Suprapubic skin (tissue), 3 donors: ENCODE data around the gene PGPEP1.

Source experiments
- EP300 ChIP-seq: sonication (generic); formaldehyde crosslinking; IDR thresholded peaks from one replicate; pipeline ENCODE4 v1.6.1; 2017; ENCODE audit warnings: antibody characterized with exemption
- POLR2A ChIP-seq, 2 donors: fragments of 450-650 bp; IDR thresholded peaks; one replicate each; pipeline ENCODE4 v1.6.1; 2017; ENCODE audit warnings: antibody characterized with exemption in 2 of 2, mild to moderate bottlenecking in 2 of 2, moderate library complexity in 2 of 2
- TF ChIP-seq, protein P1 (sequence below), 2 donors: fragments of 200-600 bp in 1 of 2; fragments of 450-650 bp in 1 of 2; sonication (generic) in 1 of 2; IDR thresholded peaks; one replicate each; pipeline ENCODE4 v1.5.1; 2016 to 2019; ENCODE audit warnings: antibody characterized with exemption in 2 of 2, mild to moderate bottlenecking in 1 of 2, moderate library complexity in 1 of 2

- TF ChIP-seq, protein P1, sequence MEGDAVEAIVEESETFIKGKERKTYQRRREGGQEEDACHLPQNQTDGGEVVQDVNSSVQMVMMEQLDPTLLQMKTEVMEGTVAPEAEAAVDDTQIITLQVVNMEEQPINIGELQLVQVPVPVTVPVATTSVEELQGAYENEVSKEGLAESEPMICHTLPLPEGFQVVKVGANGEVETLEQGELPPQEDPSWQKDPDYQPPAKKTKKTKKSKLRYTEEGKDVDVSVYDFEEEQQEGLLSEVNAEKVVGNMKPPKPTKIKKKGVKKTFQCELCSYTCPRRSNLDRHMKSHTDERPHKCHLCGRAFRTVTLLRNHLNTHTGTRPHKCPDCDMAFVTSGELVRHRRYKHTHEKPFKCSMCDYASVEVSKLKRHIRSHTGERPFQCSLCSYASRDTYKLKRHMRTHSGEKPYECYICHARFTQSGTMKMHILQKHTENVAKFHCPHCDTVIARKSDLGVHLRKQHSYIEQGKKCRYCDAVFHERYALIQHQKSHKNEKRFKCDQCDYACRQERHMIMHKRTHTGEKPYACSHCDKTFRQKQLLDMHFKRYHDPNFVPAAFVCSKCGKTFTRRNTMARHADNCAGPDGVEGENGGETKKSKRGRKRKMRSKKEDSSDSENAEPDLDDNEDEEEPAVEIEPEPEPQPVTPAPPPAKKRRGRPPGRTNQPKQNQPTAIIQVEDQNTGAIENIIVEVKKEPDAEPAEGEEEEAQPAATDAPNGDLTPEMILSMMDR (IDR thresholded peaks at IDR 0.05), result no peak
- TF ChIP-seq EP300, result no peak
- no peak for TF ChIP-seq POLR2A (IDR thresholded peaks at IDR 0.05)
Measured at GRCh38 chr19:18342090-18342632, 1.8 kb downstream of the PGPEP1 start.
